Stomach (tissue), 4 donors: ENCODE measurements around the gene CISD3.

ENCODE experiments used
- CTCF ChIP-seq, 7 experiments: fragments of 450-650 bp in 4 of 7; fragments of 200-600 bp in 3 of 7; sonication (generic) in 3 of 7; IDR thresholded peaks; one replicate each; pipeline ENCODE4 v1.5.1; 2016 to 2019; ENCODE audit warnings: antibody characterized with exemption in 7 of 7, control low read depth in 2 of 7, mild to moderate bottlenecking in 1 of 7
- POLR2A ChIP-seq, 4 donors: fragments of 450-650 bp; IDR thresholded peaks; one replicate each; pipeline ENCODE4 v1.6.1; 2016; ENCODE audit warnings: antibody characterized with exemption in 4 of 4, control low read depth in 2 of 4, mild to moderate bottlenecking in 1 of 4, moderate library complexity in 1 of 4

DNA sequence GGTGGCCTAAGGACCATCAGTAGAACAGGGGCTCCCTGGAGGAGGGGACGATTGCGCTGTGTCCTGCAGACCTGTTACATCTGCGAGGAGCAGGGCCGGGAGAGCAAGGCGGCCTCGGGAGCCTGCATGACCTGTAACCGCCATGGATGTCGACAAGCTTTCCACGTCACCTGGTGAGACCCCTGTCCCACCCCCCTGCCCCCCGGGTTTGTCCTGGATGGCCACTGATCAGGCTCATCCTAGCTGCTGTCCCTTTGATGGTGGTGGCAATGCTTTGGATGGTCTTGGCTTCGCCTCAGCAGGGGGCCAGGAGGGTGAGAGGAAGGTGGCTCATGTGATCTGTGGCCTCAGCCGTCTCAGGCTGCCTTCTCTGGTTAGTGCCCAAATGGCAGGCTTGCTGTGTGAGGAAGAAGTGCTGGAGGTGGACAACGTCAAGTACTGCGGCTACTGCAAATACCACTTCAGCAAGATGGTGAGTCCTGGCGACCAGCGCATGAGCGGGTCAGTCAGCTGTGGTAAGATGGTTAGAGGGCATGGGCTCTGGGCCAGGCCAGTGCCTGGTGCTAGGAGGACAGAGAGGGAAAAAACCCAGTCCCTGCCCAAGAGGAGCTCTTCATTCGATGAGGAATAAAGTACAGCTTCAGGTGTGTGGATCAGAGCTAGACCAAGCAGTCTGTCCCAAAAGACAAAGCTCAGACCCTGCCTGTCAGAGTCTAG, 20.9 kb upstream of the CISD3 start:
- no peak for TF ChIP-seq CTCF (IDR thresholded peaks at IDR 0.05)
- no peak for TF ChIP-seq POLR2A (IDR thresholded peaks at IDR 0.05)
